HG02759 (cell line): ENCODE measurements around the gene ATXN2L.

Source experiments
- ATAC-seq: cut with Tn5 transposase; IDR thresholded peaks from one replicate; pipeline ENCODE4 v1.9.1; 2021; ENCODE audit warnings: mild to moderate bottlenecking, moderate library complexity; ENCODE audit not compliant: unreplicated experiment

Gene ATXN2L

DNA sequence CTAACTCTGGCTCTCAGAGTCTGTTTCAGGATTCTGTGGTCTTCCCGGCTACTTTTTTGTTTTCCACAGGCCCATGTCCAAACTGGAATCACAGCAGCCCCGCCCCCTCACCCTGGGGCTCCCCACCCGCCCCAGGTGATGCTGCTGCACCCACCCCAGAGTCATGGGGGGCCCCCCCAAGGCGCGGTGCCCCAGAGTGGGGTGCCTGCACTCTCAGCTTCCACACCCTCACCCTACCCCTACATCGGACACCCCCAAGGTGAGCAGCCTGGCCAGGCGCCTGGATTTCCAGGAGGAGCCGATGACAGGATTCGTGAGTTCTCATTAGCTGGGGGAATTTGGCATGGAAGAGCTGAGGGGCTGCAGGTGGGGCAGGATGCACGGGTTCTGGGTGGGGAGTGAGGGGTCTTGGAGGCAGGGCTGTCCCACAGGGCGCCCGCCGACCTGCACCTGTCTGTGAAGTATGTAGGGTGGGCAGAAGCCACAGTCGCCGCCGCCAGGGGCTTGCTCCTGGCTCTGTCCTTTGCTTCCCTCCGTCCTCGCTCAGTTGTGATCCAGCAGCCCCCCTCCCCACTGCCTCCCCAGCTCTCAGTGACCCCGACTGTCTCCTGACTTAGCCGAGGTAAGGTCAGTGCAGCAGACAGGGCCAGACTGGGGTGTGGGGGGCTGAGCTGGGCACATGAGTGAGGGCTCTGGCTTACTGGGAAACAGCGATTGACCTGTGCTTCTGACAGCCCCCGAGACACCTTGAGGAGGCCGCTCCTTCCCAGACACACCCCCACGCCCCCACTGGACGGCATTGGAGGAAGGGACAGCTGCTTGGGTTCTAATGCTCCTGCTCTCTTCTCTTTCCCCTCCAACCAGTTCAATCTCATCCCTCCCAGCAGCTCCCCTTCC is 13.3 kb downstream of the ATXN2L start:
- no peak for ATAC-seq

GRCh38 chr16:28836761-28837064 is 13.9 kb downstream of the ATXN2L start:
- ATAC-seq: no peak

GRCh38 chr16:28837672-28838557 is 15.1 kb downstream of the ATXN2L start:
- no peak for ATAC-seq

DNA sequence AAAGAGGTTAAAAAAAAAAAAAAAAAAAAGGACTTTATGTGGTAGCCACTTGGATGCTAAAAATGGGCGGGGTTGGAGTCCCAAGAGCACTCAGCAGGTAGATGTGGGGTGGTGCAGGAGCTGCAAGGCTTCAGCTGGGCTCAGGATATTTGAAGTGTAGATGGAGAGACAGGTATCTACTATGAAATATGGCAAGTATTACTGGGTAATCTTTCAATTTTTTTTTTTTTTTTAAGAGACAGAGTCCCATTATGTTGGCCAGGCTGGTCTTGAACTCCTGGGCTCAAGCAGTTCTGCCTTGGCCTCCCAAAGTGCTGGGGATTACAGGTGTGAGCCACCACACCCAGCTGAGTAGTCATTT is 15.7 kb downstream of the ATXN2L start:
- ATAC-seq: no peak

GRCh38 chr16:28839004-28839639 is 16.3 kb downstream of the ATXN2L start:
- no peak for ATAC-seq

DNA sequence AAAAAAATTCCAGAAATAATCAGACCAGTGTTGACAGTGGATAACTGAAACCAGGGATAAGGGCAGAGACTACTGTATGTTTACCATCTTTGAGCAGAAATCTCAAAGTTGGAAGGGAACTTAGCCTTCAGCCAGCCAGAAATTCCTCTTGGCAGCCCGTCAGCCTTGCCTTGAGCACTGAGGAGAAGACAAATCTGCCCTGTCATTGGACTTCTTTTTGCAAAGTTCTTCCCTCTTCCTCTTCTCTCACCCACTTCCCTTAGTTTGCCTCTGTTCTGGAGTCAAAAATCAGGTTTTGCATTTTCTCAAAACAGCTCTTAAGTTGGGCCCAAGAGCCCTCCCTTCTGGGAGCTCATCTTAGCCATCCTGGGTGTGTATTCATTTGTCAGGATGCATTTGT is 17.1 kb downstream of the ATXN2L start:
- no peak for ATAC-seq

DNA sequence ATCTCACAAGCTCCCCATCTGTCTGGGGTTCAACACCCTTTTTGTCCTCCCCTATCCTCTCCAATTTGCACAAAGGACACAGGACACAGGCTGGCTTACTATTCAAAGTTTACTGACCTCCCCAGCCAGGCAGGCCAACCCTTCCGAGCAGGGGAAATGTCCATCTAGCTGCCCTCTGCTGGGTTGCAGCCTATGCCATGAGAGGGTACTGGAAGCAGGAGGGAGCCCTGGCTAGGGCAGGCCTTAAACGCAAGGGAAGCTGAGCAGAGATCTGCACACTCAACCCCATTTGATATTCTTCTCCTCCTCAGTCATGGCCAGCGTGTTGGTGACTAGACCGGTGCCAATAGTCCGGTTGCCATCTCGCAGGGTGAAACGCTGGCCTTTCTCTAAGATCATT is 19.9 kb downstream of the ATXN2L start:
- no peak for ATAC-seq

GRCh38 chr16:28843766-28844165 is 21.0 kb downstream of the ATXN2L start:
- no peak for ATAC-seq

DNA sequence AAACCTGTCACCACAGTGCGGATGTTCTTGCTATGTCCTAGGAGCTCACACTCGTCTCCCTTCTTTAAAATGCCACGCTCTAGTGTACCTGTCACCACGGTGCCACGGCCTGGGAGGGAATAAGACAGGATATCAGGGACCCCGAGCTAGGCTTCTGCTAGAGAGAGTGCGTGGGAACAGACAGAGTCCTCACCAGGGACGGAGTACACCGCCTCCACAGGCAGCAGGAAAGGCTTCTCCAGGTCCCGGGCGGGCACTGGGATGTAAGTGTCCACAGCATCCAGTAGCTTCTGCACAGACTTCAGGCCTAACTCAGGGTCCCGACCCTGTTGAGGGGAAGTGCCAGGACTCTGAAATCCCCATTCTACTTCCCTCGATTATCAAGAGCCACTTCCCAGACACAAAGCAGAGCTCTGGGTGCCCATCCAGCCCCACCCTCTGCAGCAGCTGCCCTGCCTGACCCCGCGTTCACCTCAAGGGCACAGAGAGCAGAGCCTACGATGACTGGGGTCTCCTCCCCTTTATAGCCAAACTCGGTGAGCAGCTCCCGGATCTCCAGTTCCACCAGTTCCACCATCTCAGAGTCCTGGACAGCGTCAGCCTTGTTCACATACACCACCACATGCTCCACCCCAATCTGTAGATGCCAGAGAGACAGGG is 21.6 kb downstream of the ATXN2L start:
- ATAC-seq: no peak

DNA sequence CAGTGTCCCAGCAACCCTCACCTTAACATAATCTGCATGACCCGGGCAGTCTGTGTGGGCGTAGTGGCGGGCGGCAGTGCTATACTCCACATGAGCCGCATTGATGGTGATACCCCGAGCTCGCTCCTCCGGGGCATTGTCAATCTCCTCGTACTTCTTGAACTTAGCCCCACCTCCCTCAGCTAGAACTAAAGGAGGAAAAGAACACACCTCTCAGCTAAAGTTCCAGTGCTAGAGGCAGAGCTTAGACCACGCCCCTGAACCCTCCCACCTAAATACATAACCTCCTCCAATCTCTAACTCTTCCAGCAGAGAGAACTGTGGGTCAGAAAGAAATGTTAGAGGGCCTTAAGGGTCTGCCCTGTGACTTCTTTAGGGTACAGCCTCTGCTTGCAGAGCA is 22.5 kb downstream of the ATXN2L start:
- ATAC-seq: no peak

GRCh38 chr16:28845761-28846079 is 22.9 kb downstream of the ATXN2L start:
- ATAC-seq: no peak

- peak; percentile 94 for ATAC-seq
Measured at GRCh38 chr16:28846080-28846932, 23.5 kb downstream of the ATXN2L start, which contains the start of gene TUFM. TSS of gene TUFM (minus strand) at chr16:28846348. CDS start at chr16:28846269, 79 bp downstream.

DNA sequence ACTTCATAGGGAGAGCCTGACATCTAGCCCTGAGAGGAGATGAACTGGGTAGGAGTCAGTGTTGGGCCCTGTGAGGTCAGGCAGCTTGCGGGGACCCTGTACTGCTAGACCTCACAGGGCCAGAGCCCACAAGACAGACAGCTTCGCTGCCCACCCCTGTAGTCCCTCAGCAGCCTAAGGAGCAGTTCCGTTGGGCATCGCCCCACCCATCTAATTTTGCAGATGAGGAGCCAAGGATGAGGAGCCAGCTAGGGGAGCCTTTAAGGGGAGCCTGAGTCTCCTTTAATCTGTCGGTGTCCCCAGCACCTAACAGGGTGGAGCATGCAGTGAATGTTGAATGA is 24.1 kb downstream of the ATXN2L start:
- ATAC-seq: no peak

GRCh38 chr16:28858421-28858820 is 35.6 kb downstream of the ATXN2L start:
- ATAC-seq: no peak

DNA sequence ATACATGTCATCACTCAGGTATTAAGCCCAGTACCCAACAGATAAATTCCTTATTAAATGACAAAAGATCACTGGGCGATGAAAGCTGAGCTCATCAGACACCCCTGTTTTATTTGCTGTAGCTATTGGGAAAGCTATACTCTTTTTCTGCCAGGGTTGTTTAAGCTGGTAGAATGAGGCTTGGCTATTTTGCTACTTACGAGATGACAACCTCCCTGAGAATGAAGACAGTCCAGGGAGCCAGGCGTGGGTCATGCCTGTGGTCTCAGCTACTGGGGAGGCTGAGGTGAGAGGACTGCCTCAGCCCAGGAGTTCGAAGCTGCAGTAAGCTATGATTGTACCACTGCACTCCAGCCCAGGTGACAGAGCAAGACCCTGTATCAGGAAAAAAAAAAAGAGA is 36.5 kb downstream of the ATXN2L start:
- ATAC-seq: no peak

DNA sequence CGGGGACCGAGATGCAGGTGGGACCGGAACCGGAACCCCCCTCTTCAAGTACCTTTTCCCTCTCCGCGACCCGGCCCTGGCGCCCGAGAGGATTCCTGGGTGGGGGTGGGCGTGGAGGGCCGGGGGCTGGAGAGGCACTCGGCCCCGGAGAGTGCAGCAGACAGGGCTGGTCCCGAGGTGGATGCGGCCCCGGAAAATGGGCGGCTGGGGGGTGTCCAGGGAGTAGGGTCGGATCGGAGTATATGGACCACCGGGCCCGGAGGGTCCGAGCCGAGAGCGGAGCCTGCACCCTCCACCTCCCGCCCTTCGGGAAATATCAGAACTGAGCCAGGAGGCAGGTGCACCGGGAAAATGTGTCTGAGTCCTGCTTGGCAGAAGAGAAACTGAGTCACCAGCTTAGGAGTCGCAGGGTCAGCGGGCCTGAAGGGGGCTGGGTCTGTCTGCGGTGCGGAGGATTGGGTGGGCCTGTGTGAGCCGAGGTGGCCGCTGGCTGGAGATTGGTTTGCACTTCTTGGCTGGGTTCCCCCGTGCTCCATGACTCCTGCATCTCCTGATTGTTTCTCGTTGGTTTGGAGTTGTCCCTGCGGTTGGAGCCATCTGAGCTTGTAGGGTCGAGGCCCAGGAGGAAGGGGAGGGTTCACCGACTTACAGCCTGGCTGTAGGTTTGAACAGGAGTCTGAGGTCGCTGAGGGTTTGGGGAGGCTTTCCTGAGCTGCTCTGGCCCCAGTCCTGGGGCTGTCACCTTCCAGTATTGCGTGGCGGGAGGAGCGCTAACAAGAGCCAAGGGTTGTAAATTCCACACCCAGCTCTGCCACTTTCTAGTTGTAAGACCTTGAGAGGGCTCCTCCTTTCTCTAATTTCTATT is 41.4 kb downstream of the ATXN2L start:
- no peak for ATAC-seq

DNA sequence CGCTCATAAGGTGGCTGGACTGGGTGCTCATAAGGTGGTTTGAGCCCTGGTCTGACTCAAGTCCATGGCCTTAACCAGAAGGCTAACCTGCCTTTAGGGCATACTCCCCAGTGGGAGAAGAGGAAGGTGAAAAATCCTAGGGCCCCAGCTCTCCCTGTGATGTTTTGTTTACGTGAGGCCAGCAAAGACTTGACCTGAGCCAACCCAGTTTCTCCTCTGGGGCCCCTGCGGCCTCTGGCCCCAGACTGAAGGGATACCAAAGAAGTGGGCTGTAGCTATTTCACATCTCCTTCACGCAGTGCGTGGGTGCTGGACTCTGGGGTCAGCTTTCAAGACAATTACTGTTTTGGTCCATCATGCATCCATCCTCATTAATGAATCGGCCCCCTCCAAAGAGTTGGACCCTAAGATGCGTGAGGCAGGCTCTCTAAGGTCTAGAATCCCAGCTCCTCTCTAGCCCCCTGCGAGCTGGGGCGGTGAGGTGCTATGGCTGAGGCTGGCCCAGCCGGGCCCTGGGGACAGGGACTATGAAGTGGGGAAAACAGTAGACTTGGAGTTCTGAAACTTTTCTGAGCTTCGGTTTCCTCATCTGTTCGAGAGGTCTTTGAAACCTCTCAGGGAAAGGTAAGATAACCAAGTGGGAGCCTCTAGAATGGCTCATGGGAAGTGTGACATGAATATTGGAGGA is 42.3 kb downstream of the ATXN2L start:
- no peak for ATAC-seq

- ATAC-seq: no peak
Measured at GRCh38 chr16:28865722-28866453, 43.1 kb downstream of the ATXN2L start.
